Glutamatergic neuron (in vitro differentiated cells): Measurements from ENCODE around the gene GRB7. TPM values are rescaled to one million over a fixed set of nuclear protein-coding genes. Genes with fewer than 3 reads are reported as not detected.

Experiments used
- DNase-seq: peaks from one replicate; pipeline ENCODE4 v3.0.0; 2022
- H3K27ac Mint-ChIP-seq: one replicate; pipeline ENCODE4 v1.8.0; 2020; ENCODE audit warnings: mild to moderate bottlenecking, mixed read lengths, inconsistent platforms; ENCODE audit not compliant: unreplicated experiment
- H3K27me3 Mint-ChIP-seq: one replicate; pipeline ENCODE4 v1.8.0; 2020; ENCODE audit warnings: mild to moderate bottlenecking, moderate library complexity, mixed read lengths, inconsistent platforms; ENCODE audit not compliant: unreplicated experiment
- H3K36me3 Mint-ChIP-seq: one replicate; pipeline ENCODE4 v1.8.0; 2020; ENCODE audit warnings: mild to moderate bottlenecking, mixed read lengths, inconsistent platforms; ENCODE audit not compliant: unreplicated experiment
- H3K4me1 Mint-ChIP-seq: one replicate; pipeline ENCODE4 v1.8.0; 2020; ENCODE audit warnings: mild to moderate bottlenecking, low read depth, mixed read lengths, inconsistent platforms; ENCODE audit not compliant: unreplicated experiment
- H3K4me3 Mint-ChIP-seq: one replicate; pipeline ENCODE4 v1.8.0; 2020; ENCODE audit warnings: mild to moderate bottlenecking, mixed read lengths, inconsistent platforms; ENCODE audit not compliant: unreplicated experiment
- H3K9me3 Mint-ChIP-seq: one replicate; pipeline ENCODE4 v1.8.0; 2020; ENCODE audit warnings: mild to moderate bottlenecking, moderate library complexity, mixed read lengths, inconsistent platforms; ENCODE audit not compliant: unreplicated experiment
- total RNA-seq: library from RNA; stranded (reverse); fragmentation: NEBNext Ultra II Directional; extraction: Animal tissue kit (Norgen Biotek cat#: 25700); gene quantifications from one replicate; pipeline ENCODE4 v1.2.1, GENCODE V29; 2021; ENCODE audit not compliant: unreplicated experiment
- TF ChIP-seq, protein P1 (sequence below): fragments of 200-600 bp; sonication (generic); IDR thresholded peaks from one replicate; pipeline ENCODE4 v1.5.0; 2021; ENCODE audit not compliant: partially characterized antibody, unreplicated experiment

GRB7 gene
- total RNA-seq, 1 donor from 2014 or later: not detected

DNA sequence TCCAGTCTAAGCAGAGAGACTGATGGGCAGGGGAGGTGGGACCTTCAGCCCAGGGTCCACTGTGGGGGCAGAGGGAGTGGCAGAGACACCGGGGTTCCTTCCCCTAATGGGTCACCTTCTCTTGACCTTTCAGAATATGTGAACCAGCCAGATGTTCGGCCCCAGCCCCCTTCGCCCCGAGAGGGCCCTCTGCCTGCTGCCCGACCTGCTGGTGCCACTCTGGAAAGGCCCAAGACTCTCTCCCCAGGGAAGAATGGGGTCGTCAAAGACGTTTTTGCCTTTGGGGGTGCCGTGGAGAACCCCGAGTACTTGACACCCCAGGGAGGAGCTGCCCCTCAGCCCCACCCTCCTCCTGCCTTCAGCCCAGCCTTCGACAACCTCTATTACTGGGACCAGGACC is 10.2 kb upstream of the GRB7 start:
- no peak overlapping the region for H3K27ac Mint-ChIP-seq
- TF ChIP-seq, protein P1, sequence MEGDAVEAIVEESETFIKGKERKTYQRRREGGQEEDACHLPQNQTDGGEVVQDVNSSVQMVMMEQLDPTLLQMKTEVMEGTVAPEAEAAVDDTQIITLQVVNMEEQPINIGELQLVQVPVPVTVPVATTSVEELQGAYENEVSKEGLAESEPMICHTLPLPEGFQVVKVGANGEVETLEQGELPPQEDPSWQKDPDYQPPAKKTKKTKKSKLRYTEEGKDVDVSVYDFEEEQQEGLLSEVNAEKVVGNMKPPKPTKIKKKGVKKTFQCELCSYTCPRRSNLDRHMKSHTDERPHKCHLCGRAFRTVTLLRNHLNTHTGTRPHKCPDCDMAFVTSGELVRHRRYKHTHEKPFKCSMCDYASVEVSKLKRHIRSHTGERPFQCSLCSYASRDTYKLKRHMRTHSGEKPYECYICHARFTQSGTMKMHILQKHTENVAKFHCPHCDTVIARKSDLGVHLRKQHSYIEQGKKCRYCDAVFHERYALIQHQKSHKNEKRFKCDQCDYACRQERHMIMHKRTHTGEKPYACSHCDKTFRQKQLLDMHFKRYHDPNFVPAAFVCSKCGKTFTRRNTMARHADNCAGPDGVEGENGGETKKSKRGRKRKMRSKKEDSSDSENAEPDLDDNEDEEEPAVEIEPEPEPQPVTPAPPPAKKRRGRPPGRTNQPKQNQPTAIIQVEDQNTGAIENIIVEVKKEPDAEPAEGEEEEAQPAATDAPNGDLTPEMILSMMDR: no peak
- H3K4me1 Mint-ChIP-seq: no peaks in the 10 kb centered on the region
- H3K9me3 Mint-ChIP-seq: peaks cover 2% of the 10 kb centered on the region
- no peaks in the 10 kb centered on the region for H3K36me3 Mint-ChIP-seq
- no peak overlapping the region for H3K4me3 Mint-ChIP-seq
- H3K27me3 Mint-ChIP-seq: peaks cover 6% of the 10 kb centered on the region
- no peak for DNase-seq

DNA sequence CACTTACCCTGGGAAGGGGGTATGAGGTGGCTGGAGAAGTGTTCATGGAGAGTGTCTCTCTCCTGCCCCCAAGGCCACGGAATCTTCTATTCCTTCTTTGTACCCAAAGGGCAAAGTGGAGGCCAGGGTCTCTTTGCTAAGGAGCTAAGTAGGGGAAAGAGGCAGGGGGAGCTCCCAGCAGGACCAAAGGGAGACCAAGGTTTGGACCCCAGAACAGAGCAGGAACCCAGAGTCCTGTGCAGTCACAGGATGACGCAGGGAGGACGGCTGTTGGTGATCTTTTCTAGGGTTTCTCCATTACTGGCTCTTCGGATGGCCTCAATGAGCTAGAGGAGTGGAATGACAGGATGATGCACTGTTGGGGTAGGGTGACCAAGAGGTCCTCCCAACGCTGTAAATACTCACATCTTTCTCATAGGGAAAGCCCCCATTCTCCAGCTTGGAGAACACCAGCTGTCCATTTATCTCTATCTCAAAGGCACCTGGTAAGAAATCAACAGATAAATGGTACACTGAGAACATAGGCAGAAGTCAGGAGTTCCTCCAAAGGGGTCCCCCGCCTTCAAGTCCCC is 8.4 kb upstream of the GRB7 start:
- peaks cover 2% of the 10 kb centered on the region for H3K9me3 Mint-ChIP-seq
- H3K36me3 Mint-ChIP-seq: no peaks in the 10 kb centered on the region
- H3K4me1 Mint-ChIP-seq: no peaks in the 10 kb centered on the region
- TF ChIP-seq, protein P1: no peak
- H3K27ac Mint-ChIP-seq: no peak overlapping the region
- peak overlapping the region; percentile 93 for H3K4me3 Mint-ChIP-seq
- DNase-seq: no peak
- peaks cover 6% of the 10 kb centered on the region for H3K27me3 Mint-ChIP-seq

DNA sequence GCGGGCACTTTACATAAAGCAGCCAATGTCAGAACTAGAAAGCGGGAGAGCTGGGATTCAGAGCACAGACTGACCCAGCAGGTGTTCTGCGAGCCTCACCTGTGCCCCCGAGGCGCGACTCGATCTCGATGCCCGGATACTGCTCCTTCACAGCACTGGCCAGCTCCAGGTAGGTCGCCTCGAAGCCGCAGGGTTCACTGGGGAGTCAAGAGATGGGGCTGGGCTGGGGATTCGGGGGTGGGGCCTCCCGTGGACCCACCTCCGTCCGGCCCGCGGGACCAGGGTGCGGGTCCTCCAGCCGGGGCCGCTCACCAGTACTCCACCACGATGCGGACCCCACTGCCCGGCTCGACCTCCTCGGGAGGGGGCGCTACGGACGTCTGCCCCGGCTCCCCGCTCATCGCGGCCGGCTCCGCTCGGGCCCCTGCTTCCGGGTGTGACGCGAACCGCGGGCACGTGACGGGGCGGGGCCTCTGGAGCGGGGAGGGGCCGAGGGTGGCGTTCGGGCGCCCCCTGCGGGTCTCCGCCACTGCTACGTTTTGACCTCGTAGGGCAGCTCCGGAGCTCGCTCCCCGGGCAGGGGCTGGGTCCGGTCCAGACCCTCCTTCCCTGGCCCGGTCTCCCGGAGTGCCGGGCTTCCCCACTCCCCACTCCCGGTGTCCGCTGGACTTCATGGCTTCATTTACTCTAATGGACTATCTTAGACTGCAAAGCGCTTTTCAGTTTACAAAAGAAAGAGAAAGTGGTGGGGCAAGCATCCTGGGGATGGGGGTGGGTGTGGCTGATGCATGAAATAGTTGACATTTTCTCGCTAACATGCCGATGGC is 7.4 kb upstream of the GRB7 start, which contains the start of gene MIEN1:
Gene MIEN1, minus strand, starts transcription at position 438 of the 827 bp plus-strand sequence. Its CDS starts 37 bp downstream, at position 401.
- peak; percentile 97 for DNase-seq
- TF ChIP-seq, protein P1: peak; percentile 96

DNA sequence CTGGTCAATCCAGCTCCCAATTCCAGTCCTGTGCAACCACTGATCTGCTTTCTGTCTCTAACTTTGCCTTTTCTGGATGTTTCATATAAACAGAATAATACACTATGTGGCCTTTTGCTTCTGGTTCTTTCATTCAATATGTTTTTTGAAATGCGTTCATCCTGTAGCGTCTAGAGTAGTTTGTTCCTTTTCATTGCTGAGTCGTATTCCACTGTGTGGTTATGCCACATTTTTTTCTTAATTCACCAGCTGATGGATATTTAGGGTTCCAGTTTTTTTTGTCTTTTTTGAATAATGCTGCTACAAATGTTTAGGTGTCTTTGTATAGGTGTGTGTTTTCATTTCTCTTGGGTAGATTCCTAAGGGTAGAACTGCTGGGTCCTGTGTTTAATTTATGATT is 5.2 kb upstream of the GRB7 start:
- no peak overlapping the region for H3K4me3 Mint-ChIP-seq
- H3K4me1 Mint-ChIP-seq: no peaks in the 10 kb centered on the region
- no peaks in the 10 kb centered on the region for H3K9me3 Mint-ChIP-seq
- no peak overlapping the region for H3K27ac Mint-ChIP-seq
- H3K36me3 Mint-ChIP-seq: no peaks in the 10 kb centered on the region
- no peak for DNase-seq
- H3K27me3 Mint-ChIP-seq: peaks cover 2% of the 10 kb centered on the region
- TF ChIP-seq, protein P1: no peak

More for the DNA sequence above, 7.4 kb upstream of the GRB7 start, which contains the start of gene MIEN1:
- Mint-ChIP-seq H3K4me1 (no peaks in the 10 kb centered on the region), H3K27me3 (peaks cover 4% of the 10 kb centered on the region), H3K9me3 (peaks cover 2% of the 10 kb centered on the region), H3K4me3 (peak within 1 kb of the TSS; percentile 93), H3K27ac (no peak within 1 kb of the TSS), H3K36me3 (no peaks in the 10 kb centered on the region)

DNA sequence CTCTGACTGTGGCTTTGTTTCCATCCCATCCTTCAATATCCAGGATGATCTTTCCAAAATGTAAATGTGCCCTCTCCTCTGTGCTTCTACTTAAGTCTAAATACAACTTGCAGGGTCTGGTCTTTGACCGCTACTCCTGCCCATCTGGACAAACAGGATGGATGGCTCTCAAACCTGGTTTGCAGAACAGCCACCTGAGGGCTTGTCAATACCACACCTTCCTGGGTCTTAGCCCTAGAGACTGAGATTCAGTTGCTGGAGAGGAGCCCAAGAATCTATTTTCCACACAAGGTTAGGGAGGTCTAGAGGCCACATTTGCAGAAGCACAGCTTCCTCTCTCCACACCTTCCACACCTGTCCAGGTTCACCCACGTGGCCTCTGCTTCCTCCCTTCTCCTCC is 1.9 kb upstream of the GRB7 start:
- Mint-ChIP-seq H3K27me3 (peaks cover 11% of the 10 kb centered on the region), H3K4me3 (no peak overlapping the region), H3K36me3 (no peaks in the 10 kb centered on the region), H3K9me3 (no peaks in the 10 kb centered on the region), H3K4me1 (no peaks in the 10 kb centered on the region), H3K27ac (no peak overlapping the region)
- TF ChIP-seq, protein P1: no peak
- DNase-seq: no peak
